HepG2 (cell line): ENCODE measurements around the gene ZNF524. TPM values are rescaled to one million over a fixed set of nuclear protein-coding genes. Genes with fewer than 3 reads are reported as not detected.
A peak's percentile ranks its signal among the peaks of the same experiment; 100 is the strongest.

Experiments
- ATM ChIP-seq: fragments of 450-650 bp; IDR thresholded peaks from 2 replicates; pipeline ENCODE4 v1.7.1; 2017; ENCODE audit warnings: mild to moderate bottlenecking, borderline replicate concordance
- ATRX ChIP-seq: sonication (generic); formaldehyde crosslinking; IDR thresholded peaks from 2 replicates; pipeline ENCODE4 v1.4.0; 2020; ENCODE audit warnings: missing genetic modification reagents, borderline replicate concordance
- FOXM1 ChIP-seq: sonication (generic); formaldehyde crosslinking; IDR thresholded peaks from 2 replicates; pipeline ENCODE4 v1.5.0; 2020; ENCODE audit warnings: missing genetic modification reagents
- GATA4 ChIP-seq: sonication (generic); IDR thresholded peaks from 2 replicates; pipeline ENCODE4 v1.6.1; 2016; ENCODE audit warnings: antibody characterized with exemption, low read depth, borderline replicate concordance
- GATAD1 ChIP-seq: IDR thresholded peaks from 2 replicates; pipeline ENCODE4 v1.6.1; 2016; ENCODE audit warnings: missing genetic modification reagents, missing compliant biosample characterization
- JARID2 ChIP-seq: sonication (generic); formaldehyde crosslinking; IDR thresholded peaks from 2 replicates; pipeline ENCODE4 v1.8.1; 2023; ENCODE audit warnings: missing genetic modification reagents, inconsistent platforms; ENCODE audit not compliant: insufficient replicate concordance
- KDM5B ChIP-seq: sonication (generic); formaldehyde crosslinking; IDR thresholded peaks from 2 replicates; pipeline ENCODE4 v1.4.0; 2020; ENCODE audit warnings: missing genetic modification reagents, mild to moderate bottlenecking, borderline replicate concordance
- KDM6A ChIP-seq: IDR thresholded peaks from 2 replicates; pipeline ENCODE4 v1.6.1; 2016; ENCODE audit warnings: low read depth
- MAF1 ChIP-seq: sonication (generic); formaldehyde crosslinking; IDR thresholded peaks from 2 replicates; pipeline ENCODE4 v1.5.0; 2020; ENCODE audit warnings: missing genetic modification reagents, borderline replicate concordance
- NR2F2 ChIP-seq: IDR thresholded peaks from 2 replicates; pipeline ENCODE4 v1.6.1; 2012; ENCODE audit warnings: low read depth, inconsistent platforms, borderline replicate concordance
- SP140L ChIP-seq: sonication (generic); formaldehyde crosslinking; IDR thresholded peaks from 2 replicates; pipeline ENCODE4 v1.4.0; 2020; ENCODE audit warnings: missing genetic modification reagents, borderline replicate concordance
- SRSF1 ChIP-seq: fragments of 200-400 bp; formaldehyde crosslinking; optimal IDR thresholded peaks from 2 replicates; pipeline ENCODE3; 2017; ENCODE audit warnings: mild to moderate bottlenecking, low read depth, low read length, moderate library complexity
- THAP11 ChIP-seq: IDR thresholded peaks from 2 replicates; pipeline ENCODE4 v1.6.1; 2016; ENCODE audit warnings: missing biosample characterization, missing genetic modification reagents
- ZNF207 ChIP-seq: fragments of 450-650 bp; IDR thresholded peaks from 2 replicates; pipeline ENCODE4 v1.6.1; 2016; ENCODE audit warnings: antibody characterized with exemption, borderline replicate concordance
- ZNF263 ChIP-seq: sonication (generic); formaldehyde crosslinking; IDR thresholded peaks from 2 replicates; pipeline ENCODE4 v1.4.0; 2020; ENCODE audit warnings: missing genetic modification reagents
- ZNF264 ChIP-seq: sonication (generic); formaldehyde crosslinking; IDR thresholded peaks from 2 replicates; pipeline ENCODE4 v1.4.0; 2020; ENCODE audit warnings: missing genetic modification reagents
- ZNF451 ChIP-seq: sonication (generic); formaldehyde crosslinking; IDR thresholded peaks from 2 replicates; pipeline ENCODE4 v1.5.0; 2020; ENCODE audit warnings: mild to moderate bottlenecking, missing genetic modification reagents
- ZNF660 ChIP-seq: sonication (generic); formaldehyde crosslinking; IDR thresholded peaks from 2 replicates; pipeline ENCODE4 v1.5.1; 2020; ENCODE audit warnings: mild to moderate bottlenecking, low read depth, missing genetic modification reagents, borderline replicate concordance
- ZNF761 ChIP-seq: sonication (generic); formaldehyde crosslinking; conservative IDR thresholded peaks from 2 replicates; pipeline ENCODE4 v1.4.0; 2020; ENCODE audit warnings: mild to moderate bottlenecking, missing genetic modification reagents
- ZSCAN21 ChIP-seq: sonication (generic); formaldehyde crosslinking; IDR thresholded peaks from 2 replicates; pipeline ENCODE4 v1.8.0; 2022; ENCODE audit warnings: mild to moderate bottlenecking, missing genetic modification reagents, moderate library complexity, borderline replicate concordance
- polyA plus RNA-seq, 8 experiments: library from polyadenylated mRNA; depleted of rRNA in 3 of 8; stranded (reverse) in 7 of 8; unstranded in 1 of 8; fragments of >200 nt; fragmentation: Illumina TruSeq in 4 of 8; extraction: Trizol in 4 of 8; gene quantifications; 2 replicates each; pipeline versions ENCODE4 v1.2.1 to v1.2.3, GENCODE V29; 2011 to 2016; ENCODE audit warnings: low read depth in 4 of 8, missing spikeins in 1 of 8, mixed read lengths in 1 of 8; ENCODE audit not compliant: insufficient read depth in 1 of 8
- total RNA-seq, 5 experiments: library from RNA; depleted of rRNA; stranded (reverse); fragments of >200 nt; fragmentation: Illumina TruSeq; extraction: Trizol; gene quantifications; 2 replicates each; pipeline ENCODE4 v1.2.3, GENCODE V29; 2016; ENCODE audit warnings: low read depth in 1 of 5
- TF ChIP-seq, protein P1 (sequence below): IDR thresholded peaks from 2 replicates; pipeline ENCODE4 v1.6.1; 2016
- TF ChIP-seq, protein P2 (sequence below): sonication (generic); formaldehyde crosslinking; IDR thresholded peaks from 2 replicates; pipeline ENCODE4 v1.9.0; 2022; ENCODE audit warnings: missing genetic modification reagents, mild to moderate bottlenecking, borderline replicate concordance
- TF ChIP-seq, protein P3 (sequence below): sonication (generic); formaldehyde crosslinking; IDR thresholded peaks from 2 replicates; pipeline ENCODE4 v1.4.0; 2020; ENCODE audit warnings: missing genetic modification reagents

Gene ZNF524
- total and polyA plus RNA-seq, 2 of the 13 experiments (the other 11 are each of a cell fraction or from before 2014, with no cell fraction given) = 3.2 to 4.6 TPM

DNA sequence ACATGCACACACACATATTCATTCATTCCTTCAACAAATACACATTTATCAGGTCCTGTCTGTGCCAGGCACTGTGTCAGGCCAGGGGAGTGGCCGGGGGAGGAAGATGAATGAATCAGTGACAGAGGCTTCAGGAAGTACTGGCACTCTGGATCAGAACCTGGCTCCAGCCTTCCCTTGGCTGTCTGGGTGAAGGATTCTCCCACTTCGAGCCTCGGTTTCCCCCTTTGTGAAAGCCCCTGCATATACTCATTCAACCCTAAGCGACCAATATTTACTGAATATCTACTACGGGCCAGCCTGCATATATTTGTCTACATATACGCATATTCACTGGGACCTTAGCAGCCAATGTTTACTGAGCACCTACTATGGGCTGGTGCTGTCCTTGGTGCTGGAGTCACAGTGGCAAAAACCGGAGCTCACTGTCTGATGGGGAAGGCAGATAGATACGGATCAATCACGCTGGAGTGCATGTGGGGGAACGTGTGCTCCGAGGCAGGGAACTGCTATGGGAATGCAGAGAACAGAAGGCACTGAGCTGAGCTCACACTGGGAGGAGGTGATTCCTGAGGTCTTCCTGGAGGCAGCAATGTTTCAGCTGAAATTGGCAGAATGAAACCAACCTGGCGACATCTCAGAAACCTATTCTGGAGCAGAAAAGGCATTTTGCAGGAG, 18.8 kb upstream of the ZNF524 start (continued):
- no peak for TF ChIP-seq ZNF207
- no peak for TF ChIP-seq ZNF451 (CRISPR knock-in tag)
- no peak for TF ChIP-seq GATAD1 (CRISPR knock-in tag)
- peak; percentile 29; the same call in 1 of the 2 replicates for TF ChIP-seq ZSCAN21 (CRISPR knock-in tag)
- TF ChIP-seq, protein P1, sequence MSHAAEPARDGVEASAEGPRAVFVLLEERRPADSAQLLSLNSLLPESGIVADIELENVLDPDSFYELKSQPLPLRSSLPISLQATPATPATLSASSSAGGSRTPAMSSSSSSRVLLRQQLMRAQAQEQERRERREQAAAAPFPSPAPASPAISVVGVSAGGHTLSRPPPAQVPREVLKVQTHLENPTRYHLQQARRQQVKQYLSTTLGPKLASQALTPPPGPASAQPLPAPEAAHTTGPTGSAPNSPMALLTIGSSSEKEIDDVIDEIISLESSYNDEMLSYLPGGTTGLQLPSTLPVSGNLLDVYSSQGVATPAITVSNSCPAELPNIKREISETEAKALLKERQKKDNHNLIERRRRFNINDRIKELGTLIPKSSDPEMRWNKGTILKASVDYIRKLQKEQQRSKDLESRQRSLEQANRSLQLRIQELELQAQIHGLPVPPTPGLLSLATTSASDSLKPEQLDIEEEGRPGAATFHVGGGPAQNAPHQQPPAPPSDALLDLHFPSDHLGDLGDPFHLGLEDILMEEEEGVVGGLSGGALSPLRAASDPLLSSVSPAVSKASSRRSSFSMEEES (CRISPR knock-in tag) = peak; percentile 68
- no peak for TF ChIP-seq ATM
- TF ChIP-seq GATA4 = no peak
- TF ChIP-seq ZNF263 (CRISPR knock-in tag) = peak; percentile 18; the same call in 1 of the 2 replicates
- TF ChIP-seq KDM5B = 0 out of 2 replicates have a peak, but pooled peaks have one; percentile 60
- no peak for TF ChIP-seq FOXM1 (CRISPR knock-in tag)
- no peak for TF ChIP-seq THAP11 (CRISPR knock-in tag)
- TF ChIP-seq ZNF761 (CRISPR knock-in tag) = no peak
- no peak for TF ChIP-seq JARID2 (CRISPR knock-in tag)
- no peak for TF ChIP-seq KDM6A (CRISPR knock-in tag)
- no peak for TF ChIP-seq ZNF264 (CRISPR knock-in tag)
- TF ChIP-seq ZNF660 (CRISPR knock-in tag) = no peak
- TF ChIP-seq MAF1 (CRISPR knock-in tag) = no peak
- TF ChIP-seq, protein P2, sequence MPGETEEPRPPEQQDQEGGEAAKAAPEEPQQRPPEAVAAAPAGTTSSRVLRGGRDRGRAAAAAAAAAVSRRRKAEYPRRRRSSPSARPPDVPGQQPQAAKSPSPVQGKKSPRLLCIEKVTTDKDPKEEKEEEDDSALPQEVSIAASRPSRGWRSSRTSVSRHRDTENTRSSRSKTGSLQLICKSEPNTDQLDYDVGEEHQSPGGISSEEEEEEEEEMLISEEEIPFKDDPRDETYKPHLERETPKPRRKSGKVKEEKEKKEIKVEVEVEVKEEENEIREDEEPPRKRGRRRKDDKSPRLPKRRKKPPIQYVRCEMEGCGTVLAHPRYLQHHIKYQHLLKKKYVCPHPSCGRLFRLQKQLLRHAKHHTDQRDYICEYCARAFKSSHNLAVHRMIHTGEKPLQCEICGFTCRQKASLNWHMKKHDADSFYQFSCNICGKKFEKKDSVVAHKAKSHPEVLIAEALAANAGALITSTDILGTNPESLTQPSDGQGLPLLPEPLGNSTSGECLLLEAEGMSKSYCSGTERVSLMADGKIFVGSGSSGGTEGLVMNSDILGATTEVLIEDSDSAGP (CRISPR knock-in tag) = 0 out of 2 replicates have a peak, but pooled peaks have one; percentile 18
- TF ChIP-seq NR2F2 = peak; percentile 11; the same call in 1 of the 2 replicates
- no peak for TF ChIP-seq ATRX (CRISPR knock-in tag)
- peak; percentile 87; the same call in 1 of the 2 replicates for TF ChIP-seq SP140L (CRISPR knock-in tag)
- TF ChIP-seq, protein P3, sequence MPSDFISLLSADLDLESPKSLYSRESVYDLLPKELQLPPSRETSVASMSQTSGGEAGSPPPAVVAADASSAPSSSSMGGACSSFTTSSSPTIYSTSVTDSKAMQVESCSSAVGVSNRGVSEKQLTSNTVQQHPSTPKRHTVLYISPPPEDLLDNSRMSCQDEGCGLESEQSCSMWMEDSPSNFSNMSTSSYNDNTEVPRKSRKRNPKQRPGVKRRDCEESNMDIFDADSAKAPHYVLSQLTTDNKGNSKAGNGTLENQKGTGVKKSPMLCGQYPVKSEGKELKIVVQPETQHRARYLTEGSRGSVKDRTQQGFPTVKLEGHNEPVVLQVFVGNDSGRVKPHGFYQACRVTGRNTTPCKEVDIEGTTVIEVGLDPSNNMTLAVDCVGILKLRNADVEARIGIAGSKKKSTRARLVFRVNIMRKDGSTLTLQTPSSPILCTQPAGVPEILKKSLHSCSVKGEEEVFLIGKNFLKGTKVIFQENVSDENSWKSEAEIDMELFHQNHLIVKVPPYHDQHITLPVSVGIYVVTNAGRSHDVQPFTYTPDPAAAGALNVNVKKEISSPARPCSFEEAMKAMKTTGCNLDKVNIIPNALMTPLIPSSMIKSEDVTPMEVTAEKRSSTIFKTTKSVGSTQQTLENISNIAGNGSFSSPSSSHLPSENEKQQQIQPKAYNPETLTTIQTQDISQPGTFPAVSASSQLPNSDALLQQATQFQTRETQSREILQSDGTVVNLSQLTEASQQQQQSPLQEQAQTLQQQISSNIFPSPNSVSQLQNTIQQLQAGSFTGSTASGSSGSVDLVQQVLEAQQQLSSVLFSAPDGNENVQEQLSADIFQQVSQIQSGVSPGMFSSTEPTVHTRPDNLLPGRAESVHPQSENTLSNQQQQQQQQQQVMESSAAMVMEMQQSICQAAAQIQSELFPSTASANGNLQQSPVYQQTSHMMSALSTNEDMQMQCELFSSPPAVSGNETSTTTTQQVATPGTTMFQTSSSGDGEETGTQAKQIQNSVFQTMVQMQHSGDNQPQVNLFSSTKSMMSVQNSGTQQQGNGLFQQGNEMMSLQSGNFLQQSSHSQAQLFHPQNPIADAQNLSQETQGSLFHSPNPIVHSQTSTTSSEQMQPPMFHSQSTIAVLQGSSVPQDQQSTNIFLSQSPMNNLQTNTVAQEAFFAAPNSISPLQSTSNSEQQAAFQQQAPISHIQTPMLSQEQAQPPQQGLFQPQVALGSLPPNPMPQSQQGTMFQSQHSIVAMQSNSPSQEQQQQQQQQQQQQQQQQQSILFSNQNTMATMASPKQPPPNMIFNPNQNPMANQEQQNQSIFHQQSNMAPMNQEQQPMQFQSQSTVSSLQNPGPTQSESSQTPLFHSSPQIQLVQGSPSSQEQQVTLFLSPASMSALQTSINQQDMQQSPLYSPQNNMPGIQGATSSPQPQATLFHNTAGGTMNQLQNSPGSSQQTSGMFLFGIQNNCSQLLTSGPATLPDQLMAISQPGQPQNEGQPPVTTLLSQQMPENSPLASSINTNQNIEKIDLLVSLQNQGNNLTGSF (CRISPR knock-in tag) = no peak
- TF ChIP-seq SRSF1 = no peak
